HTERT RPE-1 (cell line): ENCODE measurements around the gene ZNF580.

ENCODE experiments used
- in situ Hi-C: fragments of 300-500 bp; cut with MboI; formaldehyde crosslinking; loops from 4 replicates; pipeline ENCODE4 v1.14.3; 2020; ENCODE audit warnings: low sequenced_read_pairs

Gene ZNF580, protein sequence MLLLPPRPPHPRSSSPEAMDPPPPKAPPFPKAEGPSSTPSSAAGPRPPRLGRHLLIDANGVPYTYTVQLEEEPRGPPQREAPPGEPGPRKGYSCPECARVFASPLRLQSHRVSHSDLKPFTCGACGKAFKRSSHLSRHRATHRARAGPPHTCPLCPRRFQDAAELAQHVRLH

DNA sequence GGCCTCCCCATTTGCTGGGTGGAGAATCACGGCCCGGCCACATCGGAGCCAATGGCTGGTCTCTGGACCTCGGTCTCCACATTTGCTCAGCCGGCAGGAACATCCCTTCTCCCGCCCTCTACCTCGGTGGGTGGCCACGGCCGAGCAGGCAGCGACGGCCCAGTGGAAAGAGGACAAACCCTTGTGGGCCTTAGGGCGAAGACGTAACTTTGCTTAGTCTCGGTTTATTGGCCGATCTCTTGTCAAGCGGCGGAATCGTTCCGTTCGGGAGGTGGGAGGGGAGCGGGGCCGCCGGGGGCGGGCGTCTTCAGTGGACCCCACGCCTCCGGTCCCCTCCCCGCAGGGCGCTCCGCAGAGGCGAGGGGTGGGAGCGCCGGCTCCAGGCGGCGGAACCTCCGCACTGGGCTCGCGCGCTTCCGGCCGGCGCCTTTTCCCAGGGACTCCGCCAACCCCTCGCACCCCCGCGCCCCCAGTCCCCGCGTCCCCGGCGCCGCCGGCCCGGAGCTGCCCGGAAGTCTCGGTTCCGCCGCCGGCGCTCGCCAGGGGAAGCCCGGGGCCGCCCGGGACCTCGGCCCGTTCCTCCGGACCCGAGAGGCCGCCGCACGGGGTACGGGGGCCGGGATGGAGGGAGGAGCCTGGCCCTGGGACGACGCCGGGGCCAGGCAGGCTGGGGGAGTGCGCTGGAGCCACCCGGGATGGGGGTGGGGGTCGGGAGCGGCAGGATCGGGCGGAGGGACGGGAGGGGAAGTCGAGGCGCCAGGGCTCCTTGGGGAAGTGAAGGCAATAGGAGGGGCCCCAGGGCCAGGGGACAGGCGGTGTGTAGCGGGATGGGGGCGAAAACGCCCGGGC, at the start of gene ZNF580:
Gene ZNF580, plus strand, starts transcription at position 426 of the 849 bp plus-strand sequence. CDS start 1,507 bp downstream, outside the sequence.
- in situ Hi-C loops: no loop called here

DNA sequence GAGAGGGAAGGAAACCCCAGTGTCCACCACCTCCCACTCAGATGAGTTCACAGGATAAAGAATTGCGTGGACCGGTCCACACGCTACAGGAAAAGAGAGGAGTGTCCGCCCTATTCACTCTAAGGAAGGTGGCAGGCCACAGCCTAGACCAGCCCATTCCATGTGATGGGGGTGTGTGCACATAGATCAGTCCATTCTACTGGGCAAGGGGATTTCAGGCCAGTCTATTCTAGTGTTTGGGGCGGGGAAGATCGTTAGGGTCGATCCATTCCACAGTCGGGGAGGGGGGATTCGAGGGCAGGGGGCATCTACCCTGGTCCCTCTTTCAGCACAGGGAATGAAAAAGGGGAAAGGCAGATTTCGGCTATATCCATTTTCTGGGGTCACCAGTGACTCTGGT, 49.2 kb upstream of the ZNF580 start:
- in situ Hi-C loops: no loop called here

DNA sequence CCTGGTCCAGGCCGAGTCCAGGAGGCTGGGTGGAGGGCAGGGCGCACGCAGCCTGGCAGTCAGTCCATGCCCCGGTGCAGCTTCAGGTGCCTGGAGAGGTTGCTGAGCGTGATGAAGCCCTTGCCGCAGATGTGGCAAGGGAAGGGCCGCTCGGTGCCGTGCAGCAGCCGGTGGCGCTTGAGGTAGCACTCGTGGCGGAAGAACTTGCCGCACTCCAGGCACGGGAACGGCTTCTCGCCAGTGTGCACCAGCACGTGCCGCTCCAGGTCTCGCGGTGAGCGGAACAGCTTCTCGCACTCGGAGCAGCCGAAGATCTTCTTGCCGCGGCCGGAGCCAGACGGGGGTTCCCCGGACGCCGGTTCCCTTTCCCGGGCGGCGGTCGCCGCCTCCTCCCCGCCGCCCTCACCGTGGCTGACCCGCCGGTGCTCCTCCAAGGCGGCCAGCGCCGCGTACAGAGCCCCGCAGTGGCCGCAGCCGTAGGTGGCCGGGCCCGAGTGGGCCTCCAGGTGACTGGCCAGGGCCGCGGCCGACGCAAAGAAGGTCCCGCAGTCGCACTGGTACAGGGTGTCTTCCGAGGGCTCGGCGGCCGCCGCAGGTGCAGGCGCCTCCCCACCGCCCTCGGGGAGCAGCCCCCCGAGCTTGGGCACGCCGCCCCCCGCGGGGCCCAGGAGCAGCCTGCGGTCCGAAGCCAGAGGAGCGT, 48.3 kb upstream of the ZNF580 start:
- in situ Hi-C loops: no loop called here

DNA sequence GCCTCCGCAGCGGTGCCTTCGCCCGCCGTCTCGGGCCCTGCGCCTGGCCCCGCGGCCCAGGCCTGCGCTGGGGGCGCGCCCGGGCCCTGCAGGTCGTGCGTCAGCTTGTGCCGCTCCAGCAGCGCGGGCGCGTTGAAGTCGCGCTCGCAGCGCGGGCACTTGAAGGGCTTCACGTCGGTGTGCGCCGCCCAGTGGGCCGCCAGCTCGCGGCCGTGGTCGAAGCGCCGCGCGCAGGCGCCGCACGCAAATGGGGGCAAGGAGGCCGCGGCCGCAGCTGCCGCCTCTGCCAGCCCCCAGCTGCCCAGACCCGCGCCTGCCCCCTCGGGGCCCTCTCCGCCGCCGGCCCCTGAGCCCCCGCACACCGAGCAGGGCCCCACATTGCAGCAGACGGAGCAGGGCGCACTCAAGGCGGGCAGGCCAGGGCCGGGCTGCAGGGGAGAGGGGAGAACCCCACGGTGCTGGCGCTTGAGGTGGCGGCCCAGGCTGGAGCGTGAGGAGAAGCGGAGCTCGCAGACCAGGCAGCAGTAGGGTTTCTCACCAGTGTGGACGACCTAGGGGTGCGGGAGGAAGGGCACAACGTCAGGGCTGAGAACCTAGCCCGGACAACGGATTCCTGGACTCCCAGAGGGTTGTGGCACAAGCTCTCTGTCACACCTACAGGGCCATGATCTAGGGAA, 47.6 kb upstream of the ZNF580 start:
- in situ Hi-C loops: no loop called here

DNA sequence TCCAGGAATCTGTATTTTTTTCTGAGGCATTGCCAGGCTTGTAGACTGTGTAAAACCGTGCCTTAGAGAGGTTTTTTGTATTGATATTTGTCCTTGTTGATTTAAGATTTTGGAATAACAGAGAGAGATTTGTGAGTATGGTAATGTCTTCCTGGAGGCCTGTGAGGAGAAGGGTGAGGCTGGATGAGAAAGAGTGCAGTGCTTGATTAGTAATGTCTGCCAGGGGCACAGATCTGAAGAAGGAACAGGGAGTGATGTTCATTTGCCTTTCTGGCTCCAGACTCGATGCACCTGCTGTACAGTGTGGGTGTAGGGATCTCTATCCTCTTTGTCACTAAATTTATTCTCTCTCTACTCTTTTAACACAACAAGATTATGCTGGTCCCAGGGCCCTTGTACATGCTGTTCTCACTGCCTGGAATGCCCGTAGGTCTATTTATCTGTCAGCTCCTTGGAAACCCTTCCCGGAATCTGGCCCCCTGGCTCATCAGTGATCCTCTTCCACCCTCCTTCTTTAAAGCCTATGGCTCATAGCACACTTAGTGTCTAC, 45.7 kb upstream of the ZNF580 start:
- in situ Hi-C loops: no loop called here

DNA sequence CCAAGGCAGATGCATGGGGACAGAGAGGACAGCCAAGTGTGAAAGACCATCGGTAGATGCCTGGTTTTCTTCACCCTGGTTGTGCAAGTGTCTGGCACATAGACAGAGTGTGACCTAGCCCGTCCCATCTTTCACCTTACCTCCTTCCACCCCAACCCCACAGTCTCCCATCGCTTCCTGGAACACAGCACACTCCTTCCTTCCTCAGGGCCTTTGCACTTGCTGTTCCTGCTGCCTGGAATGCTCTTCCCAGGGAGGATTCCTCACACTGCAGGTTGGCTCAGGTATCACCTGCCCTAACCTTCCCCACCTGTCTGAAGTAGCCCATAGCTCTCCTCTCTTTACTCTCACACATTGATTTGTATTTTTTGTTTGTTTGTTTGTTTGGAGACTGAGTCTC, 44.5 kb upstream of the ZNF580 start:
- in situ Hi-C loops: no loop called here

DNA sequence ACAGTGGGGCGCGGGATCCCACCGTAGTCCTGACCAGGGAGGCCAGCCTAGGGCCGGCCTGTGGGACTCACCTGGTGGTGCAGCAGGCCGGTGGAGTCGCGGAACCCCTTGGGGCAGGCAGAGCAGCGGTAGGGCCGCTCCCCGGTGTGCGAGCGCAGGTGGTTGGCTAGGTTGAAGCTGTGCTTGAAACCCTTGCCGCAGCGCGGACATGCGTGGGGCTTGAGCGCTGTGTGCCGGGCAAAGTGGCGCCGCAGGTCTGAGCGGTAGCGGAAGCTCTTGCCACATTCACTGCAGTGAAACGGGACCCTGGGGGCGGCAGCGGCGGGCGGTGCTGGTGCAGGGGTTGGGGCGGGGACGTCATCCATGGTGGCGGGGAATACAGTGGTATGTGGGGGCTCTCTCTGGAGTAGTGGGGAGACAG, 43.3 kb upstream of the ZNF580 start:
- in situ Hi-C loops: no loop called here

DNA sequence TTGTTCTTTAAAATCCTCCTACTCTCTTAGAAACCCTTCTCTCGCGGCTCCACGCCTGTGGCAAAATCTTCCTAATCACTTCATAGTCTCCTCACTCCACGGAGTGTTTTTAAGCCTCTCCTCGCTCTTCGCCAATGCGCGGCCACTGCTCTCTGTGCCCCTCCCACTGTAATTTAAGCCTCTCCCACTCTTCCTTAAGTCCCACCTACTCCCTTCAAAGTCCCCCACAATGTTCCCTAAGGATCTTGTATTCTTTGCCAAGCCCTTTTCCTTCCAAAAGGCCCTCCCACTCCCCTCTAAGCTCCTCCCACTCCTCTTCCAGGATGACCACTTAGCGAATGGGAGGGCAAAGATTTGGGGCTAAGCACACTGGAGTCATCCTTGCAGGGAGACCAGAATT, 42.8 kb upstream of the ZNF580 start:
- in situ Hi-C loops: no loop called here

DNA sequence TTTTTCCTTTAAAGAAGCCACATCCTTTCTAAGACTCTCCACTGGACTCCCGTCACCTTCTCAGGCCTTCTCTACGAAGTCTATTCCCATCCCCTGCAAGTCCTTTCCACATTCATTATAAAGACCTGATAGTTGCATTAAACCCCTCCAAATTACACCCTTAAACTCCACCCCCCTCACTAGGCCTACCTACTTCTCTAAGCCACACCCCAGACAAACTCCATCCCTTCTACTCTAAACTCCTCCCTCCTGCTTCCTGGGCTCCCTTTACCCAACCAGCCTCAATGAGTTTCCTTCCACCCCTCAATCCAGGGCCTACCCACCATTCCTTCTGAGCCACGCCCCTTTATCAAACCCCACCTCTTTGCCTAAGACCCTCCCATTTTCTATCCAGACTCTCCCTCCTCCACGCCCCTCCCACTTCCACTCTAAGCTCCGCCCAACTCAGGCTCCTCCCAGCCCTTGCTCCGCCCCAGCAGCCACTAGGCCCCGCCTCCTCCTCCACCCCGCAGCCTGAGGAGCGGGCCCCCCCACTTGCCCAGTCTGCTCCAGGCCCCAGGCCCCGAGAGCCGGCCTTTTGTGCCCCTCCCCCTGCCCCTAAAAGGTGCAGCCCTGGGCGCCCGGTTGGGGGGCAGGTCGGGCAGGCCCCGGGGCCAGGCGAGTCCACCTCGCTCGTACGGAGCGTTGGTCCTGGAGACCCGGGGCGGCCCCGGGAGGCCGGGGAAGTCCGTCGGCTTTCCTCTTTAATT, 41.9 kb upstream of the ZNF580 start:
- in situ Hi-C loops: no loop called here

DNA sequence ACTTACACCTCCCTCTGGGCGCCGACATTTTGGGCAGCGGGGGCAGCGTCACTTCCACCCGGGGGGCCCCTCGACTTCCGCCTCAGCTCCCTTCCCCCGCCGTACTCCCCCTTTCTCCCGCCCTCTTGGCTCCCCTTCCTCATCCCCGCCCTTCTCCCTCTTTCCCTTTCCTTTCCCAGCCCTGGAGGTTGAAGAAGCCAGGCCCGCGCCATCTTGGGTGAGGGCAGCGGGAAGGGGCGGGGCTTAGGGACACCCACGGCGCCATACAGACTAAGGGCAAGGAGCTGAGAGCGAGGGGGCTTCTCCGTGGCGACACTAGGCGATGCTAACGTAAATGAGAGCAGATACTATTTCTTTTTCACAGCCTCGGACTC, 41.3 kb upstream of the ZNF580 start, which contains the start of gene FIZ1:
Gene FIZ1, minus strand, starts transcription at position 50 of the 374 bp plus-strand sequence. CDS start 1,652 bp downstream, outside the sequence.
- in situ Hi-C loops: no loop called here

DNA sequence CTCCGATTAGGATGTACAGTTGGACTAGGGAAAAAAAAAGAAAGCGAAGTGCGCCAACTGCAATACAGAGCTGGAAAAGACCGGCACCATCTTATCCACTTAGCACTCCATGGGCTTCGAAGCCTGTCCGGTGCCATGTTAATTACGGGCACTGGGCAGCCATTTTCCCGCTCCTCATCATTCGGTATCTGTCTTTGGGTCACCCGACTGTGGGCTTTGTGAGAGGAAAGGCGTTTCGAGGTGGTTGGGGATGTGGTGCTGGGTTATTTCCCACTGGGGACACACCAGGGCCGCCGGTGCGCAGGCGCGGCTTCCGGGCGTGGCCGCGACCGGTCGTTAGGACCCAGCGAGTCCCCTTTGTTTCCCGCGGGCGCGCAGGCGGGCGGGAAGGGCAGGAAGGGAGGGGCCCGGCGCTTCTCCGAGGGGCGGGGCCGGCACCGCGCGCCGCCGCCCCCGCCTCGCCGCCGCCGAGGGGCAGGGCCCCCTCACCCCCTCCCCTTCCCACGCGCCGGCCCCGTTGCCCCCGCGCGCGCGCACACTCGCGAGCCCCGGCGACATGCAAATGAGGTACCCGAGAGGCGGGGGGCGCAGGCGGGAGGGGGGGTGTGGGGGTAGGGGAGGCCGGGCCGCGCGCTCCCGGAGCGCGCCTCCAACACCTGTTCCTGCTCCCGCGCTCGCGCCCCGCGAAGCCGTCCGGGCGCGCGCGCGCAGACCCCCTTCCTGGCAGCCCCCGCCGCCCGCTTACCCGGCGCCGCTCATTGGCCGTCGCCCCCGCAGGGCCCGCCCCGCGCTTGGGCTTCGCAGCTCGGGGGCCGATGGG, 40.8 kb upstream of the ZNF580 start, which contains the start of gene ZNF524:
Gene ZNF524, plus strand, starts transcription at position 447 of the 820 bp plus-strand sequence. CDS start 1,825 bp downstream, outside the sequence.
- in situ Hi-C loops: no loop called here

DNA sequence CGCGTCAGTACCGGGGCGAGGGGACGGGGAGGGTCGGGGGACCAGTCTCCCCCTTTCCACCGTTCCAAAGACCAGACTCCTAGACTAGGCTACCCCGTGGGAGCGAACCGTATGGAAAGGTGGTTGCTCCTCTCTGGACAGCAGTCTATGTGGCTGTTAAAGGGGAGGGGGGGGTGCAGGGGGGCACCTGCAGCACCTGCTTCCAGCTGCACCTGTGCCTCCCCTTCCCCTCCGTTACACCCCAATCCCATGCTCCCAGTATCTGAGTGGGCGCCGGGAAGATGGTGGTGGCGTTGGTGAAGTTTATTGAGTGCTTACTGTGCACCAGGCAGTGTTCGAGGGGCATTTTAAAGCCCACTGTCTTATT, 40.2 kb upstream of the ZNF580 start:
- in situ Hi-C loops: no loop called here

DNA sequence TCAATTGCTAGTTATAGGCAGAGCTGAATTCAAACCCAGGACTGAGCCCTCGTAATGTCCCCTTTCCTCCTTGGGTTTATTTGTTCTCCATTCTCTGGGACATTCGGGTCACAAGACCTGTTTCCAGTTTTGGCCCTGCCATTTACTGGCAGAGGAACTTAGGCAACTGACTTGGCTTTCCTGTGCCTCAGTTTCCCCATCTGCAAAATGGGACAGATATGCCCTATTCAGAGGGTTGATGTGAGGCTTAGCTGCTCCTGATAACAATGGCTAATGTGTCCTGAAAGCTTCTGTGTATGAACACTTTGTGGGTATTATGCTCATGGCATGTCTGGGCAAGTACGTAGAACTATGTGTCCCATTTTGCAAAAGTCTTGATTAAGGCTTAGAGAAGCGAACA, 39.7 kb upstream of the ZNF580 start:
- in situ Hi-C loops: no loop called here

DNA sequence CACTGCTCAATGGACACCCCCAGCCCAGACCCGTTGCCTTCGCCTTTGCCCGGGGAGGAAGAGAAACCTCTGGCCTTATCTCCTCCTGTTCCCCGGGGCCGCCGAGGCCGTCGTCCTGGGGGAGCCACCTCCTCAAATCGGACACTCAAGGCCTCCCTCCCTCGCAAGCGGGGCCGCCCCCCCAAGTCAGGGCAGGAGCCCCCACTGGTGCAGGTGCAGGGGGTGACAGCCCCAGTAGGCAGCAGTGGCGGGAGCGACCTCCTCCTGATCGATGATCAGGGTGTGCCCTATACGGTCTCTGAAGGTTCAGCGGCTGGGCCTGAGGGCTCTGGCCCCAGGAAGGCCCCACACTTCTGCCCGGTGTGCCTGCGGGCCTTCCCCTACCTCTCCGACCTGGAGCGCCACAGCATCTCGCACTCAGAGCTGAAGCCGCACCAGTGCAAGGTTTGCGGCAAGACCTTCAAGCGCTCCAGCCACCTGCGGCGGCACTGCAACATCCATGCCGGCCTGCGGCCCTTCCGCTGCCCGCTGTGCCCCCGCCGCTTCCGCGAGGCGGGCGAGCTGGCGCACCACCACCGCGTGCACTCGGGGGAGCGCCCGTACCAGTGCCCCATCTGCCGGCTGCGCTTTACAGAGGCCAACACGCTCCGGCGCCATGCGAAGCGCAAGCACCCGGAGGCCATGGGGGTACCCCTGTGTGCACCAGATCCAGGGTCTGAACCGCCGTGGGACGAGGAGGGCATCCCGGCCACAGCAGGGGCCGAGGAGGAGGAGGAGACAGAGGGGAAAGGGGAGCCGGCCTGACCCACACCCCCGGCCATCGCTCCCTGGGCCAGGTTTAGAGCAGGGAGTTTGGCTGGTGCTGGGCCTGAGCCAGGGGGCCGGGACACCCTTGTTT, 38.4 kb upstream of the ZNF580 start:
- in situ Hi-C loops: no loop called here

DNA sequence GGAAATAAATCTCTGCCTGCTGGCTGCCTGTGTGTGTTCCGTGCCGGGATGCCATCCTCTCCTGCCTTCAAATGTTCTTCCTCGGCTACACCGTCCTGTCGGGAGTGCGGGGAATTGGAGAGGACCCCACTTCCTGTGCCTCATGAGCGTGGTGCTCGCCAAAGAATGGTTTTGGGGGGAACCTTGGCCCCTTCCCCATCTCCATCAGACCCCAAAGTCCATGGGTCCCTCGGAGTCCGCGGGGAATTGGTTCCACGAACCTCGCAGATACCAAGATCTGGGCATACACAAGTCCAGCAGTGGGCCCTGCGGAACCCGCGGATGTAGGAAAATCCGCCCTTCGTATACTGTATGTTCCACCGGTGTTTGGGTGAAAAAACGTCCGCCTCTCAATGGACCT, 37.7 kb upstream of the ZNF580 start:
- in situ Hi-C loops: no loop called here

DNA sequence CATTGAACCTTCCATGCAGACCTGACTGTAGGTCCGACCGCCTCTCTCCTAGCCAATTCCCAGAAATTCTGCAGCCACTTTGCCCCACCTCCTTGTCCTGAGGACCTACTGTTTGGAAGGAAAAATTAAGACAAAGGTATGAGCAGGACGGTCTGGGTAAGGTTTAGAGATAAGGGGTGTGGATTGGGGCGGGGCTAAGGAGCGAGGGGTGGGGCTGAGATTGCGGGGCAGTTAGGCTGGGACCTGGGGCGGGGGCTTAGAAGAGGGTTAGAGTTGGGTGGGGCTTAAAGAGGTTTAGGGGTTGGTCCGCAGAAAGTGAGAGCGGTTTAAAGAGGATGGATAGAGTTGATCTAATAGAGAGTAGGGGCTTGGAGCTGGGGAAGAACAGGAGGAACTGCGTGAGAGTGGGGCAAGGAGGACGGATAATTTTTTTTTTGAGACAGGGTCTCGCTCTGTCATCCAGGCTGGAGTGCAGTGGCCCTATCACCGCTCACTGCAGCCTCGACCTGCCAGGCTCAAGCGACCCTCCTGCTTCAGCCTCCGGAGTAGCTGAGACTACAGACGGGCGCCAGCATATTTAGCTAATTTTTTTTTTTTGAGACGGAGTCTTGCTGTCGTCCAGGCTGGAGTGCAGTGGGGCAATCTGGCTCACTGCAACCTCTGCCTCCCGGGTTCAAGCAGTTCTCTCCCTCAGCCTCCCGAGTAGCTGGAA, 37.1 kb upstream of the ZNF580 start:
- in situ Hi-C loops: no loop called here

DNA sequence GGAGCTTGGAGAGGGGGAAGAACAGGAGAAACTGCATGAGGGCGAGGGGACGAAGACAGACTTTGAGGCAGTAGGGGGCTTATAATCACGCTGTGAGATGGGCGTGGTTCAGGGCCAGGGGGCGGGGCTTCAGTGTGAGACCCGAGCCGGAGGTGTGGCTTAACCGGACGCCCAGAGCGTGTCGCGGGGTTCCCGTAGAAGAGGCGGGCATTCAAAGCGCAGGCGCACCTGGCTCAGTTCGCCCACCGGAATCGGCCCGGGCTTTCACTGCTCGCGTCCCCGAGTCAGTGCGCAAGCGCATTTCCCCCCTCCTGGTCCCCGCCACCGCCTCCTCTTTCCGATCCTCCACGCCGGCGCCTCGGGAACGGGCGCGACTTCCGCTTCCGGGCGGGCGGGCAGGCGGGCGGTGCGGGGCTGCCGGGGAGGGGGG, 35.6 kb upstream of the ZNF580 start:
- in situ Hi-C loops: no loop called here
